Fibroblast of the aortic adventitia (primary cell): ENCODE results near the gene FRMD5. TPM values are rescaled to one million over a fixed set of nuclear protein-coding genes. Genes with fewer than 3 reads are reported as not detected.

Experiments used
- DNase-seq: peaks from one replicate; pipeline ENCODE4 v3.0.0-alpha.2; 2010; ENCODE audit warnings: low read depth
- H3K4me3 ChIP-seq: 2 replicates; pipeline ENCODE4 v1.5.1; 2011; ENCODE audit warnings: low read depth, mild to moderate bottlenecking, control low read depth, low read length, moderate library complexity
- total RNA-seq: library from RNA; depleted of rRNA; stranded (reverse); fragments of >200 nt; gene quantifications from 2 replicates; pipeline ENCODE4 v1.2.3, GENCODE V29; 2012; ENCODE audit warnings: low replicate concordance
- TF ChIP-seq, protein P1 (sequence below): IDR thresholded peaks from 2 replicates; pipeline ENCODE4 v1.5.1; 2011; ENCODE audit warnings: mild to moderate bottlenecking, low read length, control low read depth, inconsistent platforms; ENCODE audit not compliant: insufficient read depth

Gene FRMD5
- total RNA-seq, 1 donor = 16.3 TPM

DNA sequence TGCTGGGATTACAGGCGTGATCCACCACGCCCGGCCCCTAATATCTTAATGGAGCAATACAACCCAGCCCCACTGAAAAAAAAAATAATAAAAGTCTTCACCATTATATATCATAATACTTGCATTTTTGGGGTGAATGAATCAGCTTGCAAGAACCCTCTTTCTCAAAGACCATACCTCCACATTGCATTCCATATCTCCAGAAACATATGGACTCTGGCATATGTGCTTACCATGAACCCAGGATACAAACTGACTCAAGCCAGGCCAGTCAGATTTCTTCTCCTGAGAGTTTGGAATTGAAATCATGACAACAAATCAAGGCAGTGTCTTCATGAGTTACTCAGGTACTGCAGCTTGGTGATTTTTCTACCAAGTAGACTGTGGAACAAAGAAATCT is 101.2 kb downstream of the FRMD5 start:
- H3K4me3 ChIP-seq = no peak overlapping the region
- TF ChIP-seq, protein P1, sequence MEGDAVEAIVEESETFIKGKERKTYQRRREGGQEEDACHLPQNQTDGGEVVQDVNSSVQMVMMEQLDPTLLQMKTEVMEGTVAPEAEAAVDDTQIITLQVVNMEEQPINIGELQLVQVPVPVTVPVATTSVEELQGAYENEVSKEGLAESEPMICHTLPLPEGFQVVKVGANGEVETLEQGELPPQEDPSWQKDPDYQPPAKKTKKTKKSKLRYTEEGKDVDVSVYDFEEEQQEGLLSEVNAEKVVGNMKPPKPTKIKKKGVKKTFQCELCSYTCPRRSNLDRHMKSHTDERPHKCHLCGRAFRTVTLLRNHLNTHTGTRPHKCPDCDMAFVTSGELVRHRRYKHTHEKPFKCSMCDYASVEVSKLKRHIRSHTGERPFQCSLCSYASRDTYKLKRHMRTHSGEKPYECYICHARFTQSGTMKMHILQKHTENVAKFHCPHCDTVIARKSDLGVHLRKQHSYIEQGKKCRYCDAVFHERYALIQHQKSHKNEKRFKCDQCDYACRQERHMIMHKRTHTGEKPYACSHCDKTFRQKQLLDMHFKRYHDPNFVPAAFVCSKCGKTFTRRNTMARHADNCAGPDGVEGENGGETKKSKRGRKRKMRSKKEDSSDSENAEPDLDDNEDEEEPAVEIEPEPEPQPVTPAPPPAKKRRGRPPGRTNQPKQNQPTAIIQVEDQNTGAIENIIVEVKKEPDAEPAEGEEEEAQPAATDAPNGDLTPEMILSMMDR = no peak
- DNase-seq = no peak

DNA sequence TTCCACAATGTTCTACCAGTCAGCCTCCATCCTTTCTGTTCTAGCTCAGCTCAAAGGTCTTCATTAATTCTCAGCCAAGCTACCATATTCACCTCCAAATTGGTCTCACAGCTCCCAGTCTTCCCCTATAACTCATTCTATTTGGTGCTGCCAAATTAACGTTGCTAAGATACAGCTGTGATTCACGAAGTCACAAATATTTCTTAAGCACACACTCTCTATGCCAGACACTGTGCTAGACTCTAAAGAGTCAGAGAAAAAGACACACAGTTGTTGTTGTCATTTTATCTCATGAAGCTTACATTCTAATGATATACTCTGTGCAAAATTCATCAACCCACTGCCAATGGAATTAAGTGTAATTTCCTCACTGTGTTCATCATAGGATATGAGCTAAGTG is 102.8 kb downstream of the FRMD5 start:
- DNase-seq = peak; percentile 75
- H3K4me3 ChIP-seq = no peak overlapping the region
- TF ChIP-seq, protein P1 = no peak

DNA sequence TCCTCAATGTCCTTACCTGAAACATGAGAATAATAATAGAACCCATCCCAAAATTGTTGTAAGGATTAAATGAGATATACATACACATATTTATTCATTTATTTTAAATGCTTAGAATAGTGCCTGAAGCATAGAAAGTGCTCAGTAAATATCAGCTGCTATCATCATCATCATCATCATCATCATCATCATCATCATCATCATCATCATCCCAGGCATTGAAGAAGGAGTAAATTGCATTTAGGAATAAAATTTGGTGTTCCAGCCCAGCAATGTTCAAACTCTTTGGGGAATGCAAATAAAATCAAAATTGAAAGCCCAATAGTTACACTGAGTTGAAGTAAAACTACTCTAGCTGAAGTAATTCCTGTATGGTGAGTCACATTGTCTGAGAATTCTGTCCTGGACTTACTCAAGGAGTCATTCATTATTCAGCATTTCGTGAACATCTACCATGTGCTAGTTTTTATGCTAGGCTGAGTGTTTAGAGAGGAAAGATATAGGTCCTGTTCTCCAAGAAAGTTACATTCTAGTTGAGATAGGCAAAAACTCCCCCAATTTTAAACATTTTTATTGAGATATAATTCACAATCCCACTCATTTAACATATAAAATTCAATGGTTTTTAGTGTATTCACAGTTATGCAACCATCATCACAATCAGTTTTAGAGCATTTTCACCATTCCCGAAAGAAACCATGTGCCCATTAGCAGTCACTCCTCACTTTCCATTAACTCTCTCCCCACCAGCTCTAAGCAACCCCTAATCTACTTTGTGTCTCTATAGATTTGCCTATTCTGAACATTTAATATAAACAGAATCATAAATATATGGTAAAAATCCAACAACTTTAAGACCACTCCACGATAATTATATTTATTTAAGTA is 107.2 kb downstream of the FRMD5 start:
- DNase-seq = peak; percentile 94
- H3K4me3 ChIP-seq = no peak overlapping the region
- TF ChIP-seq, protein P1 = no peak

DNA sequence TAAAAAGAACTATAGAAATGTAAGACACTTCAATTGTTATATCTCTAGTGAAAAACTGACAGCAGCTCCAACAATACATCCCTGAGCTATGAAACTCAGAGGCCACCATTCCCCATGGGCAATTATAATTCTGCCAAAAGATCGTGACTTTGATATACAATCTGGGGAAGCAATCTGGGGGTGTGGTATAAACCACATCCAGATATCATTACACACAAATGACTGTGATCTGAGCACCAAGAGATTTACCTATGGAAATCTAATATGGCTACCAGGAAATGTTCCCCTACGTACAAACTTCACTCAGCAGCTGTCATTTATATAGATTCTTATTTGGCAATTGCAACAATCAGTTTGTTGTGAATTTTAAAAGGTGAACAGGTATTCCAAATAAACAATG is 110.3 kb downstream of the FRMD5 start:
- no peak for DNase-seq
- TF ChIP-seq, protein P1 = no peak
- H3K4me3 ChIP-seq = no peak overlapping the region

DNA sequence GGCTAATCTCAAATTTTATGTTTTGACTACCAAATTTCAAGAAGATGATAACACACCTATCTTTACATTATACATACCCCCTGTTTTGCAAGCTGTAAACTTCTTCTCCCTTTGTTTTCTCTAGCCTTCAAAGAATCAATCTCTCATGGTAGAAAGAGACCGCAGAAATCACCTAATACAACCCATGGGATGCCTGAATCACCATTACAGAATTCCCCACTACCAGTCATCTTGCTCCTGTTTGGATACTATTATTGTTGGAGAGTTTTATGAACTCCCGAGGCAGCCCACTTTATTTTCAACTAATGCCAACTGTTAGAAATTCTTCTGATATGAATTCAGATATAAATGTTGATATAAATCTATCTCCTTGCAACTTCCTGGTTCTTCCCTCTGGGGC is 110.9 kb downstream of the FRMD5 start:
- TF ChIP-seq, protein P1 = no peak
- no peak for DNase-seq
- H3K4me3 ChIP-seq = no peak overlapping the region

DNA sequence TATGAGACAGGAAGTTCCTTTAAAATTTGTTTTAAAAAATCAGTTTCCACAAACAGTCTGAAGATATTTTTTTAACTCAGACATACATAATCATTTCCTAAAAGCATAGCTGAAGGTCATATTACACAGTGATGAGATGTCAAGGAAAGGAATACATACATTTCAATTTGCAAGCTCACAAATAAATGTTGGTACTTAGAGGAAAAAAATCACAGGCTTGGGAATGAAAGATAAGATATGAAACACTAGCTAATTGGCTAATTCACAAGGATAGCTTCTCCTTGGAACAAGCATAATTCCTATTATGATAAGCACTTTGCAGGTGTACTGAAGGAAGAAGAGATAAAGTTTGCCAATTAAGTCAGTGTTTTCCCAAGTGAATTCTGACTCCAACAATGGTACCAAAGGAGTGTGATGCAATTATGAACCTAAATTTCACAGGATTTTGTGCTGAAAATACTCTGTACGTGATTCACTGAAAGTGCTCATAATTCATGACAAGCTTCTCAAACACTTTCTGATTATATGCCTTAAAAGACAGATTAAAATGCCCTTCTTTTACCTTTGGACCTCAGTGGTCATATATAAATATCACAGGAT is 112.4 kb downstream of the FRMD5 start:
- H3K4me3 ChIP-seq = no peak overlapping the region
- DNase-seq = peak; percentile 63
- TF ChIP-seq, protein P1 = no peak
